GM12878 (cell line): ENCODE data around the gene VSTM2L. TPM values are rescaled to one million over a fixed set of nuclear protein-coding genes. Genes with fewer than 3 reads are reported as not detected.

Experiments
- ATAC-seq: fragments of 200-7000 bp; cut with Tn5 transposase; 3 replicates; pipeline ENCODE4 v1.9.1; 2020; ENCODE audit warnings: mild to moderate bottlenecking, moderate library complexity
- BruUV-seq: library from RNA; stranded (reverse); fragments of 400-500 nt; replicated peaks from 2 replicates; lab custom pipeline; 2021; lab: Mats Ljungman, UMichigan
- CTCF ChIA-PET: fragments of 300-600 bp; sonication (Branson Sonifier 250); formaldehyde crosslinking; extraction: SDS; loops from one replicate; lab custom pipeline; 2021; ENCODE audit warnings: inconsistent platforms; lab: Yijun Ruan, JAX
- POLR2A ChIA-PET: fragments of 350-600 bp; formaldehyde crosslinking; extraction: SDS; loops from one replicate; lab custom pipeline; 2021; ENCODE audit warnings: inconsistent platforms; lab: Charles Lee
- RAD21 ChIA-PET: fragments of 300-600 bp; sonication (Branson Sonifier 250); formaldehyde crosslinking; loops from one replicate; lab custom pipeline; 2023; ENCODE audit warnings: antibody characterized with exemption; ENCODE audit not compliant: unreplicated experiment; lab: Charles Lee
- SMC1A ChIA-PET: fragments of 300-600 bp; sonication (Branson Sonifier 250); formaldehyde crosslinking; loops from one replicate; lab custom pipeline; 2023; ENCODE audit not compliant: unreplicated experiment, uncharacterized antibody; lab: Charles Lee
- DNase-seq: peaks from one replicate; pipeline ENCODE4 v3.0.0-alpha.2; 2011; ENCODE audit warnings: low read depth, low spot score
- FAIRE-seq: peaks from 3 replicates; lab custom pipeline; 2011; peaks lifted over from hg19 to GRCh38; lab: Jason Lieb, UNC
- H2AFZ ChIP-seq: 2 replicates; pipeline ENCODE4 v1.6.0; 2011; ENCODE audit warnings: low read depth, low read length, control low read depth; ENCODE audit not compliant: control insufficient read depth
- H3K27ac ChIP-seq: 2 replicates; pipeline ENCODE4 v1.5.1; 2011; ENCODE audit warnings: control low read depth; ENCODE audit not compliant: control insufficient read depth, insufficient read depth
- H3K27me3 ChIP-seq, 2 experiments: replicated peaks in 1 of 2; 2 replicates each; pipeline versions ENCODE4 v1.6.0 to v1.6.1; 2011; ENCODE audit warnings: low read length in 1 of 2; ENCODE audit not compliant: control insufficient read depth in 2 of 2, insufficient read depth in 2 of 2
- H3K36me3 ChIP-seq, 2 experiments: 2 replicates each; pipeline ENCODE4 v1.5.1; 2011; ENCODE audit warnings: low read length in 1 of 2; ENCODE audit not compliant: control insufficient read depth in 2 of 2, insufficient read depth in 2 of 2
- H3K4me1 ChIP-seq: 2 replicates; pipeline ENCODE4 v1.6.1; 2011; ENCODE audit warnings: mild to moderate bottlenecking, low read length, moderate library complexity, mixed read lengths; ENCODE audit not compliant: control insufficient read depth, insufficient read depth
- H3K4me2 ChIP-seq: 2 replicates; pipeline ENCODE4 v1.6.0; 2011; ENCODE audit warnings: control low read depth; ENCODE audit not compliant: control insufficient read depth, insufficient read depth
- H3K4me3 ChIP-seq: fragments of 200-600 bp; sonication (generic); 2 replicates; pipeline ENCODE4 v1.5.1; 2016
- H3K79me2 ChIP-seq: 2 replicates; pipeline ENCODE4 v1.6.0; 2011; ENCODE audit warnings: low read length; ENCODE audit not compliant: control insufficient read depth, insufficient read depth
- H3K9ac ChIP-seq: 2 replicates; pipeline ENCODE4 v1.8.0; 2011; ENCODE audit warnings: low read length, control low read depth, mixed read lengths; ENCODE audit not compliant: control insufficient read depth, insufficient read depth
- H3K9me3 ChIP-seq: replicated peaks from 3 replicates; pipeline ENCODE4 v1.5.1; 2011; ENCODE audit warnings: mild to moderate bottlenecking, low read length; ENCODE audit not compliant: control insufficient read depth, insufficient read depth
- H4K20me1 ChIP-seq: 2 replicates; pipeline ENCODE4 v1.6.0; 2011; ENCODE audit not compliant: control insufficient read depth, insufficient read depth
- CTCF ChIP-seq, 3 experiments: IDR thresholded peaks in 2 of 3; conservative IDR thresholded peaks in 1 of 3; 2 replicates each; pipeline ENCODE4 v1.5.1; 2011; ENCODE audit warnings: low read depth in 3 of 3, low read length in 3 of 3, mild to moderate bottlenecking in 3 of 3, control low read depth in 2 of 3, moderate library complexity in 2 of 3, inconsistent platforms in 1 of 3, mixed read lengths in 1 of 3; ENCODE audit not compliant: control insufficient read depth in 2 of 3, insufficient read depth in 1 of 3; ENCODE audit errors: extremely low read depth in 1 of 3
- ZBTB11 ChIP-seq: fragments of 450-650 bp; formaldehyde crosslinking; IDR thresholded peaks from 2 replicates; pipeline ENCODE4 v1.5.0; 2022; ENCODE audit warnings: mild to moderate bottlenecking, missing genetic modification characterization
- WGBS: methylation state at CpG from one replicate; pipeline ENCODE4 v1.1.6; 2016; ENCODE audit warnings: low lambda C conversion rate; ENCODE audit not compliant: insufficient replicate concordance, insufficient coverage; ENCODE audit errors: missing lambda C conversion rate; 5-methylcytosine and 5-hydroxymethylcytosine counted together
- in situ Hi-C: fragments of 300-500 bp; cut with MboI; formaldehyde crosslinking; loops from 9 replicates; pipeline ENCODE4 v1.14.3; 2018; ENCODE audit warnings: mixed read lengths
- intact Hi-C: fragments of 100-400 bp; cut with micrococcal nuclease; formaldehyde crosslinking; loops from one replicate; pipeline ENCODE4 v1.14.2; 2022; ENCODE audit not compliant: unreplicated experiment
- polyA plus RNA-seq, 11 experiments: library from polyadenylated mRNA; depleted of rRNA in 4 of 11; unstranded in 6 of 11; stranded (reverse) in 5 of 11; fragments of >200 nt; fragmentation: Nextera tagmentation in 4 of 11; fragmentation: Illumina TruSeq in 1 of 11; extraction: Ambion mirVana in 4 of 11; extraction: Trizol in 1 of 11; gene quantifications; 1 replicate in 1 of 11; 2 replicates in 10 of 11; pipeline versions ENCODE4 v1.2.1 to v1.2.3, GENCODE V29; 2011 to 2016; ENCODE audit warnings: inconsistent platforms in 2 of 11, missing spikeins in 2 of 11, low read depth in 1 of 11
- total RNA-seq, 4 experiments: library from RNA; depleted of rRNA in 3 of 4; stranded (reverse); fragments of >200 nt in 3 of 4; fragmentation: Illumina TruSeq in 1 of 4; extraction: Trizol in 1 of 4; gene quantifications; 2 replicates each; pipeline versions ENCODE4 v1.2.1 to v1.2.3, GENCODE V29; 2013 to 2021
- TF ChIP-seq, protein P1 (sequence below): fragments of 450-650 bp; IDR thresholded peaks from 2 replicates; pipeline ENCODE4 v1.6.1; 2016; ENCODE audit warnings: mild to moderate bottlenecking

The VSTM2L gene
- total and polyA plus RNA-seq, 10 of the 15 experiments (the other 5 are each of a cell fraction or from before 2014, with no cell fraction given), result 0.05 to 1.5 (median 0.63) TPM; not detected in 2

DNA sequence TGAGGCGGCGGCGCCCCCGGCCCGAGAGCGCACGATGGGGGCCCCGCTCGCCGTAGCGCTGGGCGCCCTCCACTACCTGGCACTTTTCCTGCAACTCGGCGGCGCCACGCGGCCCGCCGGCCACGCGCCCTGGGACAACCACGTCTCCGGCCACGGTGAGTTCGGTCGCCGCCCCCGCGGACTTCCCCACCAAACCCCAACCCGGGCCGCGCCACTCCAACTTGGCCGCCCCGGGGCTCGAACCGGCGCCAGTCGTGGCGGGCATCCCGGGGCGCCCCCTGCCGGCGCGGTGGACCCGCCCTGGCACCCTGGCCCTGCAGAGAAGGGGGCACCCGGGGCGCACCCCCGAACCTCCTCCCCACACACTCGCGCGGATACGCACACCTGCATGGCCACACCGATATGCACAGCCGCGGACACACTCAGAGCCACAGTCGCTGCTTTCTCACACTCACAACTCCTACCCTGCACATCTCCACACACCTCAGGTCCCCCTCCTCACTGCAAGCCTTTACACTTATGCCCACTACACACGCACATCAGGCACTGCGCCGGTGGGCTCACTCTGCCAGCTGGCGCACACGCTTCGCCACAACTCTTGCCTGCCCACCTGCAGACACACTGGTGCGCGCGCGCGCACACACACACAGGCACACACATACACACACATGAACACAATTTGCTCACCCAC lies 535 bp downstream of the VSTM2L start:
- ChIA-PET POLR2A (no interaction called here), RAD21 (no interaction called here), CTCF (no interaction called here), SMC1A (no interaction called here)
- no peaks in the 10 kb centered on the region for H3K36me3 ChIP-seq
- H3K4me3 ChIP-seq, result peak overlapping the region; percentile 27; the same call in 1 of the 2 replicates
- intact Hi-C loops, result loop anchor here (2.0 to 10.0 kb wide), 3 partner anchors 19 to 249 kb away; no protein-coding TSS in a partner anchor
- H2AFZ ChIP-seq, result 0 out of 2 replicates have a peak overlapping the region, but pooled peaks have one; percentile 19
- H3K9ac ChIP-seq, result no peak overlapping the region; the same call in 1 of the 2 replicates
- no peak for ATAC-seq
- H4K20me1 ChIP-seq, result no peaks in the 10 kb centered on the region
- in situ Hi-C loops, result no loop called here
- H3K4me2 ChIP-seq, result peak overlapping the region; percentile 79
- TF ChIP-seq CTCF (IDR thresholded peaks at IDR 0.05 in 2 of 3, conservative IDR thresholded peaks at IDR 0.05 in 1 of 3; ENCODE audit: control insufficient read depth in 2 of 3, extremely low read depth in 1 of 3, insufficient read depth in 1 of 3, low read depth in 3 of 3, low read length in 3 of 3) (peak; percentile 11 to 33 (median 16); a peak in 2 of 6 replicates), ZBTB11 (CRISPR knock-in tag) (no peak)
- TF ChIP-seq, protein P1, sequence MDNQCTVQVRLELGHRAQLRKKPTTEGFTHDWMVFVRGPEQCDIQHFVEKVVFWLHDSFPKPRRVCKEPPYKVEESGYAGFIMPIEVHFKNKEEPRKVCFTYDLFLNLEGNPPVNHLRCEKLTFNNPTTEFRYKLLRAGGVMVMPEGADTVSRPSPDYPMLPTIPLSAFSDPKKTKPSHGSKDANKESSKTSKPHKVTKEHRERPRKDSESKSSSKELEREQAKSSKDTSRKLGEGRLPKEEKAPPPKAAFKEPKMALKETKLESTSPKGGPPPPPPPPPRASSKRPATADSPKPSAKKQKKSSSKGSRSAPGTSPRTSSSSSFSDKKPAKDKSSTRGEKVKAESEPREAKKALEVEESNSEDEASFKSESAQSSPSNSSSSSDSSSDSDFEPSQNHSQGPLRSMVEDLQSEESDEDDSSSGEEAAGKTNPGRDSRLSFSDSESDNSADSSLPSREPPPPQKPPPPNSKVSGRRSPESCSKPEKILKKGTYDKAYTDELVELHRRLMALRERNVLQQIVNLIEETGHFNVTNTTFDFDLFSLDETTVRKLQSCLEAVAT, result no peak
- BruUV-seq, result no TSS peak
- no peak for FAIRE-seq
- 41% methylated on average over 42 of the region's 67 CpGs for WGBS
- no peaks in the 10 kb centered on the region; the same call in 1 of the 2 replicates for H3K4me1 ChIP-seq
- no peak for DNase-seq
- peaks cover 1 to 4% of the 10 kb centered on the region in 2 experiments; a peak in 1 of 4 replicates for H3K27me3 ChIP-seq
- no peak overlapping the region for H3K27ac ChIP-seq
- no peaks in the 10 kb centered on the region for H3K9me3 ChIP-seq
- no peaks in the 10 kb centered on the region for H3K79me2 ChIP-seq
